Measurements from ENCODE around the gene MOGAT3.

MOGAT3 gene

GRCh38 chr7:101233907-101234547, 33.2 kb upstream of the MOGAT3 start:
- DNase-seq: no peak

- peak; percentile 83 for DNase-seq
These were observed 31.5 kb upstream of the MOGAT3 start for GRCh38 chr7:101232141-101232850.

- DNase-seq: no peak
These were observed 30.8 kb upstream of the MOGAT3 start for GRCh38 chr7:101231644-101232043.

DNA sequence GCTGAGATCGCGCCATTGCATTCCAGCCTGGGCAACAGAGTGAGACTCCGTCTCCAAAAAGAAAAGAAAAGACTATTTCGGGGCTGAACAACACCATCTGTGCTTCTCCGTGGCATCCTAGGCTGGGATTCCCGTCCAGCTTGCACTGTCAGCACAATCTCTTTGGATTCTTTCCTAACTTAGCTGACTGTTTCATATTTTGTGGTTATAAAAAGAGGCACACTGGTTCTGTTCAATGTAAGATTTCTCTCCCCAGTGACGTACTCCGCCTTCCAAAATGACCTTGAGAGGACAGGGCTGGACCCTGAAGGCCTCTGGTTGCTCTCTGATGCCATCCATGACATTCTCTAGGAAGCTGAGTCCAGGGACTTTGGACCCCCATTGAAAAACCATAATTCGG, 25.9 kb upstream of the MOGAT3 start:
- no peak for DNase-seq

DNA sequence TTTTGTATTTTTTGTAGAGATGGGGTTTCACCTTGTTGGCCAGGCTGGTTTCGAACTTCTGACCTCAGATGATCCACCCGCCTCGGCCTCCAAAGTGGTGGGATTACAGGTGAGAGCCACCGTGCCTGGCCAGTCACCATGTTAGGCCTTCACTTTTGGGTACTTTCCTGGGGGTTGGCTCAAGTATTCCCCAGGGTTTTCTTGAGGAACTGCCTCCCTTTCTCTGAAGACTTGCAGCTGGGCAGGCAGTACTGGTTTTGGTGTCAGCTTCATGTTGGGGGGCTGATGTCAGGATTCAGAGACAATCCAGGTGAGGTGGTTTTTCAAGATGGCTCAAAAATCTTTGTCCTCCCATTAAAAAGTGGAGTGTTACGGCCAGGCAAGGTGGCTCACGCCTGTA, 24.8 kb upstream of the MOGAT3 start:
- DNase-seq: no peak

DNA sequence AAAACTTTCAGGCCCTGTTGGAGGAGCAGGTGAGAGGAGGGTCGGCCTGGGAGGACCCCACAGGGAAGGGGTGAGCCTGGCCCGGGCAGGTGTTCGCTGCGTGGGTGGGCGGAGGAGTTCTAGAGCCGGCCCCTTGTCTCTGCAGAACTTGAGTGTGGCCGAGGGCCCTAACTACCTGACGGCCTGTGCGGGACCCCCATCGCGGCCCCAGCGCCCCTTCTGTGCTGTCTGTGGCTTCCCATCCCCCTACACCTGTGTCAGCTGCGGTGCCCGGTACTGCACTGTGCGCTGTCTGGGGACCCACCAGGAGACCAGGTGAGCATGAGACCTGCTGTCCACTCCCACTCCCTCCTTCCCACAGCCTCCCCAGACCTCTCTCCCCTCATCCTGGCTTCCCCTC, 22.7 kb upstream of the MOGAT3 start:
- no peak for DNase-seq

- DNase-seq: no peak
These were observed 21.5 kb upstream of the MOGAT3 start for GRCh38 chr7:101222275-101222830.

- no peak for DNase-seq
These were observed 19.5 kb upstream of the MOGAT3 start for GRCh38 chr7:101220295-101220694.

- no peak for DNase-seq
These were observed 17.6 kb upstream of the MOGAT3 start for GRCh38 chr7:101218236-101219125.

- DNase-seq: peak; percentile 97
These were observed 16.8 kb upstream of the MOGAT3 start, which contains the start of the genes PLOD3 and ZNHIT1 for GRCh38 chr7:101217388-101218235. PLOD3 (minus strand) TSS chr7:101217581; CDS start chr7:101217274, 307 bp downstream. ZNHIT1 (plus strand) TSS chr7:101218165; CDS start chr7:101218196, 31 bp downstream.

- DNase-seq: no peak
These were observed 16.1 kb upstream of the MOGAT3 start for GRCh38 chr7:101216860-101217387.

GRCh38 chr7:101216001-101216859, 15.4 kb upstream of the MOGAT3 start:
- no peak for DNase-seq

GRCh38 chr7:101212014-101212413, 11.2 kb upstream of the MOGAT3 start:
- DNase-seq: no peak

- no peak for DNase-seq
These were observed 10.7 kb upstream of the MOGAT3 start for GRCh38 chr7:101211501-101211900.

DNA sequence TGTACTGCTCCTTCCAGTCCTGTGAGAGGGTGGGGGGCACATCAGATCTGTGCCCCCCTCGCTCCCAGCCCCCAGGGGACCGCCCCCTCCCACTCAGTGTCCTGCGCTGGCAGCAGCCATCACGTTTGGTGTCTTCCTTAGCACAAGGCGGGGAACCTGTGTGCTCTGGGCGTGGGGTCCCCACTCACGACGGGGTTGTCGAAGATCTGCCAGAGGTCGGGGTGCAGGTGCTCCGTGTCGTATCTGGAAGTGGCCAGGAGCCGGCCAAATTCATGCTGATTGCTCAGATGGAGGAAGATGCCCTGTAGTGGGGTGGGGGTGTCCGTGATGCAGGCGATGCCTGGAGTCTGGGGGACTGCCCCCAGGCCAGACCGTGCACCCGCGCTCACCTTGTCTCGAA, 9.3 kb upstream of the MOGAT3 start:
- DNase-seq: no peak

DNA sequence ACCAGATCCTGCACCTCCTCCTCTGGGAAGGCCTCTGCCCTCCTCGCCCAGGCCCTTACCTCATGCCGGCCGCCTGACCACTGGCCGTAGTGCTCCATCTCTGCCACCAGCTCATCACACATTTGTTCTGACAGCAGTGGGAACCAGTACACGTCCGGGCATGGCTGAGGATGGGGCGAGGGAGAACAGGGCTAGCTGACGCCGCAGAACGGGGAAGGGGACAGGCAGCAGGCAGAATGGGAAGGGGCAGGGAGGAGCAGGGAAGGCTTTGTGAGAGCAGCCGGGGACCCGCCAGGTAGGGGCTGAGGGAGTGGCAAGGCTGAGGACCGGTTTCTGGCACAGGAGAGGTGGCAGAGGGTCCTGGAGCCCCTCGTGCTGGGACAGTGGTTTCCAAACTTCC, 8.0 kb upstream of the MOGAT3 start:
- DNase-seq: no peak

DNA sequence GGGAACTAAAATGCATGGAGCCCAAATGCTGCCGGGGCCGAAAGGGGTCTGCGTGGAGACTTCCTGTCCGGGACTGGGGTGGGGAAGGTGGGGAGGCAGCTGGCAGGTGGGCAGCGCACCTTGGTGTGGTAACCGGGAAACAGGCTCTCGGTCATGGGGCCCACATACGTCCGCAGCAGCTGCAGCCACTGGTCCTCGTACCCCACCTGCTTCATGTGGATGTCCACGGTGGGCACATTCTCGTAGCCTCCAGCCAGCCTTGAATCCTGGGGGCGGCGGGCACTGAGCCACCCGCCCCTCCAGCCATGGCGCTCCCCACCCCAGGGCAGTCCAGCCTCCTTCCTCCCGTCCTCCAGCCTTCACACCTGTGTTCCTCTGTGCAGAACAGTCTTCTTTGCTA, 6.6 kb upstream of the MOGAT3 start:
- DNase-seq: no peak

DNA sequence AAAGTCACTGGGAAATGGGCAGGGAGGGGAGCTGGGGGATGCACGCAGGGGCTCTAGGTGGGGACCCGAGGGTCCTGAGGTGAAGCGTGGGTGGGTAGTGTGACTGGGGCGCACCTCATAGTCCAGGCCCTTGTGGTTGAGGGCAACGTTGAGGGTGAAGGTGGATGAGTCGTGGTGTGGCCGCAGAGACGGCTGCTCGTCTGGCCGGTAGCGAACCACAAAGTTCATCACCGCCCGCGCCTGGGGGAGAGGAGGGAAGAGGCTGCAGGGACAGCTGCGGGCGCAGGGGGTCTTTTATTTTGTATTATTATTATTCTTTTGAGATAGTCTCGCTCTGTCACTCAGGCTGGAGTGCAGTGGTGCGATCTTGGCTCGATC, 5.8 kb upstream of the MOGAT3 start:
- DNase-seq: no peak

- no peak for DNase-seq
These were observed 5.2 kb upstream of the MOGAT3 start for GRCh38 chr7:101205901-101206664.

Measured in NCI-H1105 (cell line).